GM21717 (cell line): ENCODE measurements around the gene OR2Y1.
"Not testable (repeated sequence)": the region's sequence is repeated elsewhere in the genome, so short reads cannot be mapped to it uniquely, and the experiment has no call there.

ENCODE experiments used
- ATAC-seq: cut with Tn5 transposase; IDR thresholded peaks from one replicate; pipeline ENCODE4 v1.9.1; 2021; ENCODE audit warnings: mild to moderate bottlenecking, moderate library complexity; ENCODE audit not compliant: unreplicated experiment

OR2Y1 gene, protein sequence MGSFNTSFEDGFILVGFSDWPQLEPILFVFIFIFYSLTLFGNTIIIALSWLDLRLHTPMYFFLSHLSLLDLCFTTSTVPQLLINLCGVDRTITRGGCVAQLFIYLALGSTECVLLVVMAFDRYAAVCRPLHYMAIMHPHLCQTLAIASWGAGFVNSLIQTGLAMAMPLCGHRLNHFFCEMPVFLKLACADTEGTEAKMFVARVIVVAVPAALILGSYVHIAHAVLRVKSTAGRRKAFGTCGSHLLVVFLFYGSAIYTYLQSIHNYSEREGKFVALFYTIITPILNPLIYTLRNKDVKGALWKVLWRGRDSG

GRCh38 chr5:180739958-180740357 lies at the start of gene OR2Y1:
TSS of gene OR2Y1 (minus strand) at chr5:180740058. CDS start at chr5:180740058, 0 bp downstream.
- ATAC-seq, result no peak

- ATAC-seq, result not testable (repeated sequence)
These were observed 49.0 kb upstream of the OR2Y1 start for GRCh38 chr5:180788651-180789410.

DNA sequence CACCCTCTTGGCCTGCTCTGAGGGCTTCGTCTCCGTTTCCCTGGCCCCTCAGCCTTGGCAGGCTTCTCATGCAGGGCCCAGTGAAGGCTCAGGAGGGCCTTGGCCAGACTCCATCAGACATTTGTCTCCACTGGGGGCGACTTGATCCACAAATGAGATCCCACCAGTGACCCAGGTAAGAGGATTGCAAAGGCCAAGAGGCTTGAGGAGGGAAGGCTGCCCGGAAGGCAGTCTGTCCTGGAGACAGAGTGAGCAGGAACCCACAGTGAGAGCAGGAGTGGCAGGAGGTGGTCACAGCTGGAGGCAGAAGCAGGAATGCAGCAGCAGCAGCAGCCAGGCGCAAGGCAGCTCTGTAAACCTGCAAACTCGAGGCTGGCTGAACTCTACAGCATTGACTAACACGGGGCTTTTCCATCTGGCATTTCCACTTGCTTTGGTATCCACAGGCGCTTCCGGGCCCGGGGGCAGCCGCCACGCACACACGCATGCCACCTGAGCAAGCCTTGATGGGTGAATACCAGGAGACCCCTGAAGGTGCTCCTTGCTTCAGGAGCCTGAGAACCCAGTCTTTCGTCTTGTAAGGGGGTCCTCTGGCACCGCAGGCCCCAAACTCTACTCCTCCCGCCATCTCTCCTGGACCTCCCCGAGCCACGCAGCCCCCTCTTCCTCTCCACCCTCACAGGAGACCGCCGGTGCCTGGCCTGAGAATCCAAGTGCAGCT lies 48.0 kb upstream of the OR2Y1 start:
- no peak for ATAC-seq

DNA sequence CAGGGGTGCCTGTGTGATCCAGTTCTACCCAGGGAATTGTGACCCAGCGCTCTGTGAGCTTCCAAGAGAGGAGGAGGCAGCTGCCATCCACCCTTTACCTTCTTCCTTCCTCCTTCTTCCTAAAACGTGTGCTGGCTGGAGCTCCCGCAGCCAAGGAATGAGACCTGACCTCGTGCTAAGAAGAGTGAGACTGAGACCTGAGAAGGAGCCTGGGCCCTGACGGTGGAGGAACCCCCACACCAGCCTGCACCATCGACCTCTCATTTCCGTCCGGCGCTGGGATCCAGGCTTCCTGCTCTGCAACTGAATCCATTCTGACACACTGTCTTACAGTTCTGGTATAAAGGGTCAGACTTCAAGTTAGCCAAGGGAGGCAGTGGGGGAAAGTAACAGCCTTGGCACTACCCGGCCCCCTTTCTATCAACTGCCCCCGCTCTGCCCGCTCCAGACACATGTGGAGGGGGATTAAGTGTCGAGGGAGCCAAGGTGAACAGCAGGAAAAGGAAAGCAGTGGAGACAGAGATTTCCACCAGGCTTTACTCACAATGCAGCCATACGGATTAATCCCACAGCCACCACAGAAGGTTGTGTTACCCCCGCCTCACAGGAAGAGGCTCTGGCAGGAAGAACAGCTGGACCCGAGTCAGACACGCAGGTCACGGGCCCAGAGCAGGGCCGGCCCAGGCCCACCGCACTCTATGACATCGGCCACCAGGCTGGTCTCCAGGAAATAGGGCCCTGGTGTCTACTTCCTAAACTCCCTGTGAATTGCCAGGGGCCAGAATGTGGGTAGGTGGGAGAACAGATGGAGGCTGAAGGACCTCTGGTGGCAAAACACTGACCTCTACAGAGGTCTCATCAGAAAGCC lies 46.9 kb upstream of the OR2Y1 start:
- ATAC-seq, result no peak

DNA sequence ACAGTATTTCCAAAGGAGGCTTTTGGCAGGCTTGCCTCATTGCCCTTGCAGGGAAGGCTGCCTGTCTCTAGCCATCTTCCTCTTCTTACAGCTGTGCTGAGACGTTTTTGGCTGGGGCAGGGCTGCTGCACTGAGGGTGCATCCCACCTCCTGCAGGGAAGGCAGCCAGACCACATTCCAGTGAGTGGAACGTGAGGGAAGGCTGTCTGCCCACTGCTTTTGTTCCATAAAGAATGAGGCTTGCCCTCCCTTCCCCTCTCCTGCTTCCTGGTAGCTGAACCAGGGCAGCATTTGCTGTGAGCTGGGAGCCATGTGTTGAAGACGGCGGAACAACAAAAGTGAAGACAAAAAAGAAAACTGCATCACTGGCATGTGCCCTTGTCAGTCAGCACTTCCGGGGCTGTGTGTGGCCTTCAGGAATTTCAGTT lies 46.0 kb upstream of the OR2Y1 start:
- ATAC-seq, result no peak

DNA sequence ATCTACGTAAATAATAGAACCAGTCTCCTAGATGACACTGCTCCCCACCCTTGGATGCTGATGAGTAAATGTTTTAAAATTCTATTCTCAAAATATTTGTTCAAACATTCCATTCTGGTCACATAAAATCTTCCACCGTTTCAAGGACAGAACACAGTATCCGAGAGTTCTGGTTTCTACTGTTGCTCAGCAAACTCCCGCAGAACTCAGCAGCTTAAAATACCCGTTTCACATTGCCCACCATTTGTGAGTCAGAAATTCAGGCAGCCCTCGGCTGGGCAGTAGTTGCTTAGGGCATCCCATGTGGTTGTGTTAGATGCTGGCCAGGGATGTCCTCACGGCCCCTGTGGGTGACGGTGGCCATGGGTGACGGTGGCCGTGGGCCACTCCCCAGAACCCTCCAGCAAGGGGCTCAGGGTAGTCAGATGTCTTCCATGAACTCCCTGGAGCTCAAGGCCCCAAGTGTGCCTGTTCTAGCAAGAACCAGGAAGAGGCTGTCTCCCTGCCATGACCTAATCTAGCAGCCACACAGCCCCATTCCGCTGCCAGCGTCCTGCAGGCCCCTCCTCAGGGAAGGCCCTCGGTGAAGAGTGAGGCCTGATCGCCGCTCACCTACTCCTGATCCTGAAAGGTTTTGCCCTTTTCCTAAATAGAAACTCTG lies 45.4 kb upstream of the OR2Y1 start:
- ATAC-seq, result no peak

- no peak for ATAC-seq
These were observed 44.7 kb upstream of the OR2Y1 start for GRCh38 chr5:180784497-180785097.

- no peak for ATAC-seq
These were observed 43.6 kb upstream of the OR2Y1 start for GRCh38 chr5:180783340-180784052.

- no peak for ATAC-seq
These were observed 42.9 kb upstream of the OR2Y1 start for GRCh38 chr5:180782748-180783147.

DNA sequence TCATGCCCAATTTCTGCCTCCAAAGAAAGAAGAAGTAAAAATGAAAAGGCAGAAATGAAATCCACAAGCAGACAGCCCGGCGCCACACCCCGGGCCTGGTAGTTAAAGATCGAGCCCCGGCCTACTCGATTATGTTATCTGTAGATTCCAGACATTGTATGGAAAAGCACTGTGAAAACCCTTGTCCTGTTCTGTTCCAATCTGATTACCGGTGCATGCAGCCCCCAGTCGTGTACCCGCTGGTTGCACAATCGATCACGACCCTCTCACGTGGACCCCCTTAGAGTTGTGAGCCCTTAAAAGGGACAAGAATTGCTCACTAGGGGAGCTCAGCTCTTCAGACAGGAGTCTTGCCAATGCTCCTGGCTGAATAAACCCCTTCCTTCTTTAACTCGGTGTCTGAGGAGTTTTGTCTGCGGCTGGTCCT lies 42.1 kb upstream of the OR2Y1 start:
- not testable (repeated sequence) for ATAC-seq

GRCh38 chr5:180779985-180780610 lies 40.2 kb upstream of the OR2Y1 start:
- no peak for ATAC-seq

GRCh38 chr5:180777475-180777874 lies 37.6 kb upstream of the OR2Y1 start:
- no peak for ATAC-seq

DNA sequence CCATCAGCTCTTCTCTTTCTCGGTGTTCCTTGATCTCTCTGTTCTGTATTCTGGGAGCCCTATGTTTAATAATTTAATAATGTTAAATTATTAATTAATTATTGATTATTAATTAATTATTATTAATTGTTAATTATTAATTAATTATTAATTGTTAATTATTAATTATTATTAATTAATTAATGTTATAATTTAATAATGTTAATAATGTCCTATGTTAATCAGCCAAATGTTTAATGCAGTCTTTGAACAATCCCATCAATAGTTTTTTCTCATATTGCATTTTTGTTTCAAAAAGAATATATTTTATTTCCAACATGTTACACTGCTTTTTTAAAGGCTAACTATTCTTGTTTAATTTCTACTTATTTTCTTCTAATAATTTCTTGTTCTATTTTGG lies 36.5 kb upstream of the OR2Y1 start:
- ATAC-seq, result no peak

- ATAC-seq, result no peak
These were observed 35.8 kb upstream of the OR2Y1 start for GRCh38 chr5:180775624-180776023.

- ATAC-seq, result no peak
These were observed 32.0 kb upstream of the OR2Y1 start for GRCh38 chr5:180771839-180772238.

DNA sequence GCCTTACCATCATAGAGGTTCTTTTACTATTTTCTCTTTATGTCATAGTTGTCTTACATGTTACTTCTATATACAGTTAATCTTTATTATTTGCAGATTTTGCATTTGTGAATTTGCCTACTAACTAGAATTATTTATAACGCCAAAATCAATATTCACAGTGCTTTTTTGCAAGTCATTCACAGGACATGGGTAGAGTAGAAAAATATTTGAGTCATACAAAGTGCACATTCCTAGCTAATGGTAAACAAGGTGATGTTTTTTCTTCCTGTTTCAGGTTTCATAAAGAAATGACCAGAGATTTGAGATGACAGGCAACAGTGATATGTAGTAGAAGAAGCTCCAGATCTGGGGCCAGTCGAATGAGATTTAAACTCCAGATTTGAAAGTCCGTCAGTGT lies 30.0 kb upstream of the OR2Y1 start:
- no peak for ATAC-seq

- ATAC-seq, result no peak
These were observed 15.7 kb upstream of the OR2Y1 start for GRCh38 chr5:180755601-180756000.

DNA sequence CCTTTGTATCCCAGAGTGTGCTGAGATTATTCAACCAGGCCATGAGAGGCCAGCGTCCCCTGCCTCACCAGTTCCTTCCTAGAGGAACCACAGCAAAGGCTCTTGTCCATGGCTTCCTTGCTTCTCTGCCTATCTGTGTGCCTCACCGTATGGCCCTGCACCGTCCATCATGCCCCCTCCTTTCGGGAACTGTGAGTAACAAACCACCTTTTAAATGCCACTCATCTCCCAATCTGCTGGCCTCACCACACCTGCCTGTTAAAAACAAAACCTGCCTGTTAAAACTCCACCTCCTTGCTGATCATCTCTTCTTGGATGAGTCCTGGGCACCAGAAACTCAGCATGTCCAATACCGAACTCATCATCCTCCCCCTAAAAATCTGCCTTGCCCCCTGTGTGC lies 4.4 kb upstream of the OR2Y1 start:
- ATAC-seq, result no peak

GRCh38 chr5:180742727-180743126 lies 2.9 kb upstream of the OR2Y1 start:
- no peak for ATAC-seq
